Measurements from ENCODE around the gene FAM151A. TPM values are rescaled to one million over a fixed set of nuclear protein-coding genes. Genes with fewer than 3 reads are reported as not detected.

FAM151A gene
- total RNA-seq: not detected

- H3K4me3 ChIP-seq: no peak within 1 kb of the TSS
- intact Hi-C loops (cut with DNase I): no loop called here
- no peak for DNase-seq (ENCODE audit: extremely low spot score)
- TF ChIP-seq POLR2AphosphoS5 (IDR thresholded peaks at IDR 0.05) (no peak), POLR2A (IDR thresholded peaks at IDR 0.05; ENCODE audit: low read depth) (no peak), EP300 (IDR thresholded peaks at IDR 0.05) (no peak)
- TF ChIP-seq, protein P1, sequence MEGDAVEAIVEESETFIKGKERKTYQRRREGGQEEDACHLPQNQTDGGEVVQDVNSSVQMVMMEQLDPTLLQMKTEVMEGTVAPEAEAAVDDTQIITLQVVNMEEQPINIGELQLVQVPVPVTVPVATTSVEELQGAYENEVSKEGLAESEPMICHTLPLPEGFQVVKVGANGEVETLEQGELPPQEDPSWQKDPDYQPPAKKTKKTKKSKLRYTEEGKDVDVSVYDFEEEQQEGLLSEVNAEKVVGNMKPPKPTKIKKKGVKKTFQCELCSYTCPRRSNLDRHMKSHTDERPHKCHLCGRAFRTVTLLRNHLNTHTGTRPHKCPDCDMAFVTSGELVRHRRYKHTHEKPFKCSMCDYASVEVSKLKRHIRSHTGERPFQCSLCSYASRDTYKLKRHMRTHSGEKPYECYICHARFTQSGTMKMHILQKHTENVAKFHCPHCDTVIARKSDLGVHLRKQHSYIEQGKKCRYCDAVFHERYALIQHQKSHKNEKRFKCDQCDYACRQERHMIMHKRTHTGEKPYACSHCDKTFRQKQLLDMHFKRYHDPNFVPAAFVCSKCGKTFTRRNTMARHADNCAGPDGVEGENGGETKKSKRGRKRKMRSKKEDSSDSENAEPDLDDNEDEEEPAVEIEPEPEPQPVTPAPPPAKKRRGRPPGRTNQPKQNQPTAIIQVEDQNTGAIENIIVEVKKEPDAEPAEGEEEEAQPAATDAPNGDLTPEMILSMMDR (IDR thresholded peaks at IDR 0.05): no peak
- WGBS: 85% methylated on average over 16 of the region's 18 CpGs
- no peak within 1 kb of the TSS for H3K27ac ChIP-seq (replicated peaks in 1 of 4)
- no peaks in the 10 kb centered on the region for H3K9me3 ChIP-seq
- H3K4me1 ChIP-seq: no peaks in the 10 kb centered on the region
- H3K27me3 ChIP-seq: no peaks in the 10 kb centered on the region
- no peaks in the 10 kb centered on the region for H3K36me3 ChIP-seq
Observed at GRCh38 chr1:54623216-54624007, at the start of gene FAM151A. Gene FAM151A, minus strand, starts transcription at chr1:54623525. Its CDS starts 130 bp downstream, at chr1:54623395.

DNA sequence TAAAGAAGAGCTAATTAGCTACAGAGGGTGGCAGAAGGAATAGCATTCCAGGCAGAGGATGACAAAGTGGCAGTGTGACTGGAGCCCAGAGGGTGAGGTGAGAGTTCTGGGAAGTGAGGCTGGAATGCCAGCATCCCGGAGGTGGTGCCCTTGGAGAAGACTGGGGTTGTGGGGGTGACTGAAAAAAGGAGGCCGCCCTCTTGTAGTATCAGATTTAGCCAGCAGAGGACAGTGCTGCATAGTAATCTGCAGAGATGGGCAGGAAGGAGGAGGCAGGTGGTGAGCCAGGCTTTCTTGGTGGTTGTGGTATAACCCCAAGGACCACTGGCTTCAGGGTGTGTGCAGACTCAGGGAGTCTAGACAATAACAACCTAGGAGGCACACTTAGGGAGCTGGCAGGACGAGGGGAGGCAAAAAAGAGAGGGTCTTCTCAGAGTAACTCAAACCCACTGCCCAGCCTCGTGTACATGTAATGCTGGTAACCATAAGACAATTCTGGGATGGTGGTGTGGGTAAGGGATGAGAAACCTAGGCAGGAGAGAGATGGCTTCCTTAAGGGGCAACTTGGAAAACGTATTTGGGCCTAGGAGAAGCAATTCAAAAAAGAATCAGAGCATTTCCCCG, 48.8 kb upstream of the FAM151A start:
- H3K36me3 ChIP-seq: peaks cover 0 to 38% (median 12%) of the 10 kb centered on the region in 4 donors
- H3K4me1 ChIP-seq: no peaks in the 10 kb centered on the region
- WGBS: 67% methylated on average over 6 of the region's 6 CpGs
- H3K27me3 ChIP-seq: no peaks in the 10 kb centered on the region
- TF ChIP-seq, protein P1 (IDR thresholded peaks at IDR 0.05): peak; percentile 37 to 65 (median 37)
- no peak for TF ChIP-seq POLR2AphosphoS5 (IDR thresholded peaks at IDR 0.05)
- no peak overlapping the region for H3K27ac ChIP-seq (replicated peaks in 1 of 4)
- intact Hi-C loops (cut with DNase I): loop anchor here (10.0 kb wide), 1 partner anchor 143 kb away; no protein-coding TSS in a partner anchor
- no peak overlapping the region for H3K4me3 ChIP-seq
- no peak for DNase-seq (ENCODE audit: extremely low spot score)
- peaks cover 0 to 6% (median 0%) of the 10 kb centered on the region in 4 donors for H3K9me3 ChIP-seq

DNA sequence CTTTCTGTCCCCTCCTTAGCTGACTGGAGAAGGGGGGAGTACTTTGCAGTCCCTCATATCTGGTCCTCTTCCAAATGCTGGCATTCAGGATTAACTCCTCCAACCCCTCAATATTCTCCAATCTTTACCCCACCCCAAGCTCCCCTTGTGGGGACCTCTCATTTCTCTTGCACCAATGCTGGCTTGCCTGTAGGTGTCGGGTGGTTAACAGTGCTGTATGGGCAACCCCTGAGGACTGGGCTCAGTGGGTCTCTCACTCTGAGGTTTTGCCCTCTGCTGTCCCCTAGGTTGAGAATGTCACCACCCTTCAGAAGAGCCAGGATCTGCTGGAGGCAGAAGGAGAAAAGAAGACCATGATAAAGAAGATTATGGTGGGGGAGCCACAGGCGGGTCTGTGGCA, 45.2 kb upstream of the FAM151A start:
- 61% methylated on average over 2 of the region's 2 CpGs for WGBS
- Histone ChIP-seq H3K36me3 (peaks cover 4 to 42% (median 13%) of the 10 kb centered on the region in 4 donors), H3K27ac (replicated peaks in 1 of 4) (no peak overlapping the region)

GRCh38 chr1:54667797-54668196, 44.5 kb upstream of the FAM151A start:
- WGBS: 93% methylated on average over 2 of the region's 2 CpGs
- TF ChIP-seq EP300 (IDR thresholded peaks at IDR 0.05) (no peak), POLR2AphosphoS5 (IDR thresholded peaks at IDR 0.05) (no peak), POLR2A (IDR thresholded peaks at IDR 0.05; ENCODE audit: low read depth) (no peak)
- TF ChIP-seq, protein P1 (IDR thresholded peaks at IDR 0.05): no peak

More for the DNA sequence above, 45.2 kb upstream of the FAM151A start:
- Histone ChIP-seq H3K27me3 (no peaks in the 10 kb centered on the region), H3K4me1 (no peaks in the 10 kb centered on the region), H3K4me3 (no peak overlapping the region), H3K9me3 (no peaks in the 10 kb centered on the region)
- DNase-seq (ENCODE audit: extremely low spot score): no peak
- TF ChIP-seq POLR2AphosphoS5 (IDR thresholded peaks at IDR 0.05) (no peak), EP300 (IDR thresholded peaks at IDR 0.05) (no peak), POLR2A (IDR thresholded peaks at IDR 0.05; ENCODE audit: low read depth) (no peak)
- TF ChIP-seq, protein P1 (IDR thresholded peaks at IDR 0.05): no peak
- intact Hi-C loops (cut with DNase I): no loop called here

More at GRCh38 chr1:54667797-54668196, 44.5 kb upstream of the FAM151A start:
- Histone ChIP-seq H3K4me1 (no peaks in the 10 kb centered on the region), H3K36me3 (peaks cover 4 to 35% (median 11%) of the 10 kb centered on the region in 4 donors), H3K9me3 (no peaks in the 10 kb centered on the region), H3K27me3 (no peaks in the 10 kb centered on the region), H3K27ac (replicated peaks in 1 of 4) (no peak overlapping the region), H3K4me3 (no peak overlapping the region)
- no peak for DNase-seq (ENCODE audit: extremely low spot score)
- intact Hi-C loops (cut with DNase I): no loop called here
